EH (cell line): ENCODE measurements around the gene BCL3.

Source experiments
- DNase-seq: peaks from one replicate; pipeline ENCODE4 v3.0.0-alpha.2; 2015; ENCODE audit warnings: low read depth

Gene BCL3

DNA sequence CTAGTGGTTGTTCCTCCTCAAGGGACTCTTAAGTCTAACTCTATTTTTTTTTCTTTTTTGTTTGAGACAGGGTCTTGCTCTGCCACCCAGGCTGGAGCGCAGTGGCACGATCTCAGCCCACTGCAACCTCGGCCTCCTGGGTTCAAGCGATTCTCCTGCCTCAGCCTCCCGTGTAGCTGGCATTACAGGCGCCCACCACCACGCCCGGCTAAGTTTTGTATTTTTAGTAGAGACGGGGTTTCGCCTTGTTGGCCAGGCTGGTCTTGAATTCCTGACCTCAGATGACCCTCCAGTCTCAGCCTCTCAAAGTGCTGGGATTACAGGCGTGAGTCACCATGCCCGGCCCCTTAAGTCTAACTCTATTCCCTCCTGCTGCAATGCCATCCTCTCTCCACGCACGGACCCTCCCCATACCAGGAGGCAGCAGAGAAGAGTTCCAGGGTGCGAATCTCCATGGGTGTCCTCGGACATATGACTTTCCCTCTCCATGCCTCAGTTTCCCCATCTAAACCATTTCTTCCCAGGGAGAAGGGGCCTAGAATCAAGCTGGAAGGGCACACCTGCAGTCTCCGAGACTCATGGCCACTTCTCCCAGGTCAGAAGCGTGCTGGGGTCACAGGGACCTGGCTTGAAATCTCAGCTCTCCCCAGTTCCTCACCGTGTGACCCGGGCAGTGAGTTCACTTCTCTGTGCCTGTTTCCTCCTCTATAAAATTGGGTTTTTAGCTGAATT lies 6.0 kb upstream of the BCL3 start:
- DNase-seq: peak; percentile 81

DNA sequence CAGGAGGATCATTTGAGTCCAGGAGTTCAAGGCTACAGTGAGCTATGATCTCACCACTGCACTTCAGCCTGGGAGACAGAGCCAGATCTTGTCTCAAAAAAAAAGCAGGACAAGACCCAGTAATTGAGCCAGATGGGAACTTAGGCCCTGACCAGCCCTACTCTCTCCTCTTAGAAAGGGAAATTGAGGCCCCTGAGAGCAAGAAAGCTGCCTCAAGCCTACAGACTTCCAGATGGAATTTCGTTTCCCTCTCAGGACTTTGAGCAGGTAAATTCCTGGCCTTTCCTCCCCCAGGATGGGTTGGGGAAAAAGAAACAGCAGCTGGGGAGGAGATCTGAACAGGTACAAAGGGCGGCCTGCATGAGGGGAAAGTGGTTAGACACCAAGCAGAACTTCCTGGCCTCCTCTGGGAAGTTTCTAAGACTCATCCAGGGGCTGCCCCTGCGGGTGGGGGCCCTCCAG lies 3.6 kb upstream of the BCL3 start:
- no peak for DNase-seq

DNA sequence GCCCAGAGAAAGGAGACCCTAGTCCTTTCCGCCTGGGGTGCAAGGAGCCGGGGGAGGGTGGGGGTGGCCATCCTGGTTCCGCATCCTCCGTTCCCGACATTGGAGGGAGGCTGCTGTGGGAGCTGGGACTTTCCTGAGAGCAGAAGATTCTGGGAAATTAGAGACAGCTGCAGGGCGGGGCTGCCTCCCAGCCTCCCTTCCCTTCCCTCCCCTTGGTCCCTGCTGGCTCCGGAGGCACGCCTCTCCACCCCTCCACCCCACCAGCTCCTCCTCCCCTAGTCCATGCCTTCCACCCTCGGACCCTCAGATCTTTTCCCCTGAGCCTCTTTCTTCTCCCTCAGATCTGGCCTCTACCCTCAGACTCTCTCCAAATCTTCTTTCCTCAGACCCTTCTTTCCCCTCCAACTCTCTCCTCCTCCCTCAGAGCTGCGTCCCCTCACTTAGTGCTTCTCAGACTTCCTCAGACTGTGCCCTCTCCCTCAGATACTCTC lies 3.1 kb upstream of the BCL3 start:
- peak; percentile 87 for DNase-seq

DNA sequence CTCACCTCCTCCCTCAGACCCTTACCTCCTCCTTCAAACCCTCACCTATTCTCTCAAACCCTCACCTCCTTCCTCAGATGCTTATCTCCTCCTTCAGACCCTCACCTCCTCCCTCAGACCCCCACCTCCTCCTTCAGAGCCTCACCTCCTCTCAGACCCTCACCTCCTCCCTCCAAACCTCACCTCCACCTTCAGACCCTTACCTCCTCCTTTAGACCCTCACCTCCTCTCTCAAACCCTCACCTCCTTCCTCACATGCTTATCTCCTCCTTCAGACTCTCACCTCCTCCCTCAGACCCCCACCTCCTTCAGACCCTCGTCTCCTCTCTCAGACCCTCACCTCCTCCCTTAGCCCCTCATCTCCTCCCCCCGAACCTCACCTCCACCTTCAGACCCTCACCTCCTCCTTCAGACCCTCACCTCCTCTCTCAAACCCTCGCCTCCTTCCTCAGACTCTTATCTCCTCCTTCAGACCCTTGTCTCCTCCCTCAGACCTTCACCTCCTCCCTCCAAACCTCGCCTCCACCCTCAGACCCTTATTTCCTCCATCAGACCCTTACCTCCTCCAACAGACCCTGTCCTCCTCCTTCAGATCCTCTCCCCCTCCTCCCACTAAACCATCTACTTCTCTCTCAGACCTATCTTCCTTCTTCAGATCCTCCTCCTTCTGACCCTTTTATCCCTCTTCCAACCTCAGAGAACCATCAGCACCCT lies 2.5 kb upstream of the BCL3 start:
- DNase-seq: no peak

DNA sequence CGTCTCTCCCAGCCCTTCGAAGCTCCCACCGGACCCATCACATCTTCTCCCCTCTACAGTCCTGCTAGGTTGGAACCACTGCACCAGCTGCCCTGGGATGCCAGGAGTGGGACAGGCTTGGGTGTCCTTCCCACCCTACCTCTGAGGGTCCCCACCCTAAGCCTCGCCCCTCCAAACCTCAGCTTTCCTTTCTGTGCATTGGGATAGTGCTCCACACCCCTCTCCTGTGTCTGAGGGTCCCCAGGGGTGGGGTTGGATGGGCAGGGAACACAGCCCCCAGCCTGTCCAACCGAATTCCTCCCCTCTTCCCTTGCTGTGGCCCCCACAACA lies 1.9 kb upstream of the BCL3 start:
- no peak for DNase-seq

DNA sequence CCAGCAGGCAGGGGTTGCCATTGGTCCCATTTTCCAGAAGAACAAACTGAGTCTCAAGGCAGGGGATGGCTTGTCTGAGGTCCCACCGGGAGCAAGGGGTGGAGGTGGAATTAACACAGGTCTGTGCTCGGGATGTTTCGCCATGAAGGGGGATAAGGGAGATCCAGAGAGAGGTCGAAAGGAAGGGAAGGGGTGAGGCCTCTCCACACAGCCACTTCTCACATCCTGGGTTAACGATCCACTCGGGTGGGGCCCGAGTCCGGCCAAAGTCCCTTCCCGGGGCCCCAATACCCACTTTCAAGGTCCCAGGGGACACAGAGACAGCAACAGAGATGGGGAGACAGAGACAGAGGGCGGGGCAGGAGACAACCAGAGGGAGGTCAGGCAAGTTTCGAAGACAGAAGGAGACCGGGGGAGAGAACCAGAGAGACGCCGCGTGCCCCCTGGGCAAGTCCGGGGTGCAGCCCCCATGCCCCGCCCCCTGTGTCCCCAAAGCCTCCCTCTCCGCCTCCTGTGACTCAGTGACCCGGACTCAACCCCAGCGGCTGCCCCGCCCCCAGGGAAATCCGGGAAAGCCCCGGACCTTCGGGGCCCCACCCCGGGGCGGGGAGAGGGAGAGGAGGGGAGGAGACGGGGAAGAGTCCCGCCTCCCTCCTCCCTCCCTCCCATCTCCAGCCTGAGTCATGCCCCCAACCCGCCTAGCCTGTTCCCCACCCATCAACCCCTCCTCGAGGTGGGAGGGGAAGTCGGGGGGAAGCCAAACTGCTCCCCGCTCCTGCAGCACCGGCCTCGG lies 1.4 kb upstream of the BCL3 start:
- peak; percentile 96 for DNase-seq

DNA sequence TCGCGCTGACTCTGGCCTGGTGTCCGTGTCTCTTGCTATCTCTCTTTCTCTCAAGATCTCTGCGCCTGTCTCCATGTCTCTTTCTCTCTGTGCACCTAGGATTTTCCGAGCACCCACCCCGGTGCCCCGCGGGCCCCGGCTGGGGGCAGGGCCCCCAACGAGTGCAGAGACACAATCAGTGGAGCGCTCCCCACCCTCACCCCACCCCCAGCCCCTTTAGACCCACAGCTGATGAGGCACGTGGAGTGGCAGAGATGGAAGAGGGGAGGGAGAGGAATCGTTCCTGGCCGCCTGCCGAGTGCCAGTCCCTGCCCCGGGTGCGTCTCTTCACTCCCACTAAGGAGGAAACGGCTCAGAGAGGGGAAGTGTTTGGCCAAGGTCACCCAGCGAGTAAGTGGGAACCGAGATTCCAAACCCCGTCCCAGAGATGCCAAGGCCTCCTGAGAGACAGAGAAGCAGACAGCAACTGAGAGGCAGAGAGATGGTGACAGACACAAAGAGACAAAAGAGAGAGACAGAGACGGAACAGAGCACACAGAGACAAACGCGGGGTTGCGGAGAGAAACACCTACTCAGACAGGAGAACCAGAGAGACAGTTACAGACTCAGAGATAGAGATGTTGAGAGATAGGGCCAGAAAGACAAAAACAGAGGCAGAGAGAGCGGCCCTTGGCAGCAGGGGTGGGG lies 626 bp upstream of the BCL3 start:
- peak; percentile 81 for DNase-seq

DNA sequence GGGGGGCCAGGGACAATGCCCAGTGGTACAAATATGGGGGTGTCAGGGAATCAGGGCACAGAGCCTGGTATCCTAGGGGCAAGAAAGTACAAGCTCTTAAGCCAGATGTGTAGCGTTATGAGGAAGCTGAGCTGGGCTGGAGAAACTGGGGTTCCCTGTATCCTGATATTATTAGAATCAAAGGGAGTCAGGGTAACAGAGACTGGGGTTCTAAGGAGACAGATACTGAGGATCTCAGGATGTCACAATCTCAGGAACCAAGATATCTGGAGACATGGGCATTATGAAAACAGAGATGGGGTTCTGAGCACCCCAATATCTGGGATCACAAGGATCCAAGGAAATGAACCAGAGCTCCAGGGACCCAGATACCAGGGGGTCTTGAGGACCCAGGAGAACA lies 784 bp downstream of the BCL3 start:
- no peak for DNase-seq

DNA sequence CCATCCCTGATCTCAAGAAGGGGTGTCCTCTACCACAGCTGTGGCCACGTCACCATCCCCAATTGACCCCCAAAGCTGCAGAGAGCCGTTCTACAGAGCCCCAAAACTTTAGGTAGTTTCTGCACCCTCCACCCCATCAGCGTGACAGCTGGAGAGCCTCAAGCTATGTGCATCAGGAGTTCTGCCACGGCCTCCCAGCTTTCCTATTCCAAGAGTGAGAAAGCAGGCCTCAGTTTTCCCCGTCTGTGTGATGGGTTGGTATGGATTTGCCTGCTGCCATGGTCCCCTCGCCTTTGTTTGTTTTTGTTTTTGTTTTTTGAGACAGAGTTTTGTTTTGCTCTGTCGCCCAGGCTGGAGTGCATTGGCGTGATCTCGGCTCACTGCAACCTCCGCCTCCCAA lies 1.5 kb downstream of the BCL3 start:
- no peak for DNase-seq

DNA sequence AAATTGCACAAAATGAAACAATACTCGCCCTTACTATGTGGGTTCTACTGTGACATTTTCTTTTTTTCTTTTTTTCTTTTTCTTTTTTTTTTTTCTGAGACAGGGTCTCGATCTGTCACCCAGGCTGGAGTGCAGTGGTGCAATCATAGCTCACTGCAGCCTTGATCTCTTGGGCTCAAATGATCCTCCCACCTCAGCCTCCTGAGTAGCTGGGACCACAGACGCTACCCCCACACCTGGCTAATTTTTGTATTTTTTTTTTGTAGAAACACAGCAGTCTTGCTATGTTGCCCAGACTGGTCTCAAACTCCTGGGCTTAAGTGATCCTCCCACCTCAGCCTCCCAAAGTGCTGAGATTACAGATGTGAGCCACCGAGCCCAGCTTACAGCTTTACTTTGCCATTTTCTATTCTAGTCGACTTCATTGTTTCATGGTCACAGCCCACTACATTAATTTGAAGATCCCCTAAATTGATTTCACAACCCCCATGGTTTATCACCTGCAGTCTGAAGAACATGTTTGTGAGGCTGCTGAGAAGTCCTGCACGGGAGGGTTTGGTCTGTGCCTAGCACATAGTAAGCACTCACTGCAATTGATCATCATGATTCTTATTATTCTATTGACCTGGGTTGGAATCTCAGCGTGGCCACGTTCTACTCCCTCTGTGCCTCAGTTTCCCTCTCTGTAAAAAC lies 3.8 kb downstream of the BCL3 start:
- DNase-seq: no peak

DNA sequence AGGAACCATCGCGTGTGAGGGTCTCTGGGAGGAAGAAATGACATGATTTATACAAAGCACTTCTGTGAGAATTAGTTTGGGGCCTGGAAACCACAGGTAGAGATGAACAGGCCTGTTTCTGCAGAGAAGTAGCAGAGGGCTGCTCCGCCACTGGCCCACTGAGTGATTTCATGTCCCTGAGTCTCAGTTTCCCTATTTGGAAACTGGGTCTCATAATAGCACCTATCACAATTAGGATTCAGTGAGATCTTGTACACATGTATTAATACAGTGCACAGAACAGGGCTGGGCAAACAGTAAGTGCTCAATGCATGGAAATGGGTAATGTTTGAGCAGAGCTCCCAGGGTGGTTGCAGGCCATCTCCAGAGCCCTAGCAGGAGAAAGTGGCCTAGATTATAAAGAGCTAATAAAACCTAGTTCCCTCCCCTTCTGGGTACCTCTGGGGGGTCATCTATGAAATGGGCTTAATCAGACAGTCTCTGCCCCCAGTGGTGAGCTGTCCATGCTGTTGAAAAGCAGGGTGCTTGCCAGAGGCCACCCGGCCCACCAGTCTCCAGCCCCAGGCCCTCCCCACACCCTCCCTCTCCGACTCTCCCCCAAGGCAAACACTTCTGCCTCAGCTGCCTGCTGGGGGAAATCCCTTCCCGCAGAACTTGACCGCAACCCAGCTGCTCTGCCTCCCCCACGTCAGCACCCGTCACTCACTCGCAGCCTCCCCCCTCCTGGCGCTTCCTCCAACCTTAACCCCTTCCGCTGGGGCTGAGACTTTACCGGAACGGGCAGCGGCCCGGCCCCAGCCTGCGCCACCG lies 4.5 kb downstream of the BCL3 start:
- DNase-seq: peak; percentile 98

DNA sequence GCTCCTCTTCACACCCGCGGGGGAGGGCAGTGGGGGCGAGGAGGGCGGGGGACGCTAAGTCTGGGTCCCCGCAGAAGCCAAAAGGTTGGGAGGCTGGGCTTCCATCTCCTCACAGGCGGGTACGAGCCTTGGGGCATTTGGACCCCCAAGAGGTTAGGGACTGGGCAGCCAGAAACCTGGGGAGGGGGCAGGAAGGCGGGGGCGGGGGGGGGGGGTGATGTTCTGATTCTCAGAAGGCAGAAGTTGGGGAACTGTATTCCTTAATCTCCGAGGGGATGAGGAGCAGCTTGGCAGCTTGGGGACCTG lies 5.1 kb downstream of the BCL3 start:
- no peak for DNase-seq

DNA sequence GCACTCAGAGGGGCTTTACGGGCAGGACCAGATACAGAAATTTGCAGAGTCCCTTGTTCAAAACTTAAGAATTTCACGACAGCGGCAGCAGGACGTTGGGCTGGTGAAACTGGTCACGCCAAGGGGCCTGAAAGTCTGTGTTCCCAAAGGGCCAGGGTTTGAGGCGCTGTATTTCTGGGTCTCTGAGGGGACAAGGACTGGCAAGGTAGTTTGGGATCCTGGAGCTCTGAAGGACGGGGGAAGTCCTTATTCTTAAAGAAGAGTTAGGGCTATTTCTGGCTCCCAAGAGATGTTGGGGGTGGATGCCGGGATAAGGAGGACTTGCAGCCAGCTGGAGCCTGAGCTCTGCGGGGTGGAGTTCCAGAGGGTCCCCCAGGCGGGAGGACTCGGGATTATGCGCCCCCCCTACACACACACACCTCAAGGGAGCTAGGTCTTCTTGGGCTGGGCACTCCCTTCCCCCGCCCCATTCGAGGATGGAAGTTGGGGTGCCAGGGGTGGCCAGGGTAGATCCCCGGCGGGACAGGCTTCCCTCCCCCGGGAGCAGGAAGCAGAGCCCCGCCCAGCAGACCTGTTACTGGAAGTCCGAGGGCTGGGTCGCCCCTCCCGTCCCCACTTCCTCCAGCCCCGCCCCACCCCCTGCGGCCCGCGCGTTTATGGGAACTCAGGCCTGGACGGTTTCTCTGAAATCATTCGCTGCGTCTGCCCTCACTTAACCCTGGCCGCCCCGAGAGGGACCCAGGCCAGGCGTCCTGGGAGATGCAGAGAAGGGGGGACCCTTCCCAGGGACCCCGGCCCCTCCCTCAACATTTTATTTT lies 5.6 kb downstream of the BCL3 start:
- peak; percentile 91 for DNase-seq

DNA sequence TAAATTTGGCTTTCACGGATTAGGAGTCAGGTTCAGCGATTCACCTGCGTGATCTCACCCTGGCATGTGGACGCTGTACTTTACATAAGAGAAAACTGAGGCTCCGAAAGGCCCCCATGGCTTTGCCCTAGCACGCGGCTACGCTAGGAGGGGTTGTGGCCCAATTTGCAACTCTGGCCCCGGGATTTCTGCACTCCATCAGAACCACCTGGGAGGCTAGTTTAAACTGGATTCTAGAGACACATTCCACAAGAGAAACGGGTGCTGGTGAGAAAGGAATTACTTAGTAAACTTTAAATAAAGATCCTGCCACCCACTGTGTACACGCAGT lies 6.2 kb downstream of the BCL3 start:
- DNase-seq: no peak

DNA sequence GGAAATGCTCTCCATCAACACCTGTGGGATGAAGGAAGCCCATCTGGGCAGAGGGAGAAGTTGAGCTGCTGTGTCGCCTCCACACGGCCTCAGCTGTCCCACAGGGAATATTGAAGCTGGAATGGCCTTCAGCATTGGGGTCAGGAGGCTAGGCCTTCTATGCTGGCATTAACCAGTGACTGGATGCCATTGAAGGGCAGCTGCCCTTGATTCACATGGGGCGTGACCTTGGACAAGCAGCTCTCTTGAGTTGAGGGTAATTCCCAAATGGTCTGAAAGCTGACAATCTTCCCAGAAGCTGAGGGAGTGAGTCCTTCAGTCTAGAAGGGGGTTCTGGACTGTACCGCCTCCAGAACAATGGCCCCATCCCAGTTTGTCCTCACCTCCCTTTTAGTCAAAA lies 6.7 kb downstream of the BCL3 start:
- no peak for DNase-seq

DNA sequence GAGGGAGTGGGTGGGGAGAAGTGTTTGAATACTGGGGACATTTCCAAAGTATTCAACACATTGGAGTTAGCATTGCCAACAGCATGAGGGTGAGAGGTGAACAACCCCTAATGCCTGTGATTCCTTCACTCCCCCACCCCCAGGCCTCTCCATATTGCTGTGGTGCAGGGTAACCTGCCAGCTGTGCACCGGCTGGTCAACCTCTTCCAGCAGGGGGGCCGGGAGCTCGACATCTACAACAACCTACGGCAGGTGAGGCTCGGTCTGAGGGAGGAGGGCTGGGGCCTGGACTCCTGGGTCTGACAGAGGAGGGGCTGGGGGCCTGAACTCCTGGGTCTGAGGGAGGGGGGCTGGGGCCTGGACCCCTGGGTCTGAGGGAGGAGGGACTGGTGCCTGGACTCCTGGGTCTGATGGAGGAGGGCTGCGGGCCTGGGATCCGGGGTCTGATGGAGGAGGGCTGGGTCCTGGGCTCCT lies 7.6 kb downstream of the BCL3 start:
- DNase-seq: no peak

DNA sequence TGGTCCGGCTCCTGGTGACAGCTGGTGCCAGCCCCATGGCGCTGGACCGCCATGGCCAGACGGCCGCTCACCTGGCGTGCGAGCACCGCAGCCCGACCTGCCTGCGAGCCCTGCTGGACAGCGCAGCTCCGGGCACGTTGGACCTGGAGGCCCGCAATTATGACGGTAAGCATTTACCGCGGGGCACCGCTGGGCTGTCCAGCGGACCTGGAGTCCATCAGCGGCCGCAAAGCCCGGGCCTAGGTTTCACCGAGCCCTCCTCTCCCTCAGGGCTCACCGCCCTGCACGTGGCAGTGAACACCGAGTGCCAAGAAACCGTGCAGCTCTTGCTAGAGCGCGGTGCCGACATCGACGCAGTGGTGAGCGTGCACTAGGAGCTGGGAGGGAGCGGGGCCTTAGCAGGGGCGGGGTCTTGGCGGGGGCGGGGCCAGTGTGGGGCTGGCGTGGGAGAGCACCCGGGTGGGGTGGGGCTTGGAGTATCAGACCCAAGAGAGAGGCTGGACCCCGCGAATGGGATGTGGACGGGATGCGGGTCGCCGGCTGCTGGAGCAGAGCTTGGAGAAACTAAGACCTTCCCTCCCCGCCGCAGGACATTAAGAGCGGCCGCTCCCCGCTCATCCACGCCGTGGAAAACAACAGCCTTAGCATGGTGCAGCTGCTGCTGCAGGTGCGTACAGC lies 8.7 kb downstream of the BCL3 start:
- DNase-seq: peak; percentile 56

DNA sequence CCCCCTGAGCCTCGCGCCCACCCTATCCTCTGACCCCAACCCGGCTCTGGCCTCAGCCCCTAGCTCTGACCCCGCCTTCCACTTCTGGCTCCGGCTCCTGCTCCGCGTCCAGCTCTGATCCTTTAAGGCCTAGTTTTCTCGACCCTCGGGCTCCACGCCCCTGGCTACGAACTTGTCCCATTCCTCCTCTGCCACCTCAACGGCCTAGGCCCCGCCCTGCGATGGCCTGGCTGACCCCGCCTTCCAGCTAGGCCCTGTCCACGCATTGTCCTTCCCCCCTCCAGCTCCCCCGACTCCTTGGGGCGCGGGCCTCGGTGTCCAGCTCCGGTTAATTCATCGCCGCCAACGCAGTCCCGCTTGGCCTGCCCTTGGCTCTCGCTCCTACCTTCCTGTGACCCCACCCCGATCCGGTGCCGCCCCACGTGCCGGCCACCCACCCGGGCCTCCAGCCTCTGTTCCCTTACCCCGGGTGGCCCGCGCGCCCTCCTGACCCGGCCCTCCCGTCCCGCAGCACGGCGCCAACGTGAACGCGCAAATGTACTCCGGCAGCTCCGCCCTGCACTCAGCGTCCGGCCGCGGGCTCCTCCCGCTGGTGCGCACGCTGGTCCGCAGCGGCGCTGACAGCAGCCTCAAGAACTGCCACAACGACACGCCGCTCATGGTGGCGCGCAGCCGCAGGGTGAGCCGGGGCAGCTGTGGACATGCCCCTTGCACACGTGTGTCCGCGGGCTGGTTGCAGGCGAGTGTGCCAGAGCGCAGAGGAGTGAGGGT lies 9.4 kb downstream of the BCL3 start:
- DNase-seq: peak; percentile 65

DNA sequence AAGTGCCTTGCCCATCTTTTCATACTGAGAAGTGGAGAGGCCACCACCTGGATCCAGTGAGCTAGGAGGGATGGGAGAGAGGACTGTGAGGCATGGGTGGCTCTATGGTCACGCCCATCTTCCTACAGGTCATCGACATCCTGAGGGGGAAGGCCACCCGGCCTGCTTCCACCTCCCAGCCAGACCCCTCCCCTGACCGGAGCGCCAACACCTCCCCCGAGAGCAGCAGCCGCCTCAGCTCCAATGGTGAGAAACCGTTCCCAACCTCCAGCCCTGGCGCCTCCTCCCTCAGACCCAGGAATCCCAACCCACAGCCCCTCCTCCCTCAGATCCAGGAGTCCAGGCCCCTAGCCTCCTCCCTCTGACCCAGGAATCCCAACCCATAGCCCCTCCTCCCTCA lies 10.1 kb downstream of the BCL3 start:
- DNase-seq: no peak
